ENCODE measurements around the gene PTPN6. TPM values are rescaled to one million over a fixed set of nuclear protein-coding genes. Genes with fewer than 3 reads are reported as not detected.

The PTPN6 gene
- polyA plus RNA-seq, 1 donor = 21.9 TPM

- DNase-seq = no peak
Observed at GRCh38 chr12:6965714-6966113, 14.6 kb downstream of the PTPN6 start.

- DNase-seq = no peak
Observed at GRCh38 chr12:6966351-6966750, 15.2 kb downstream of the PTPN6 start.

GRCh38 chr12:6967651-6968100, 16.5 kb downstream of the PTPN6 start:
- no peak for DNase-seq

- no peak for DNase-seq
Observed at GRCh38 chr12:6968426-6968825, 17.3 kb downstream of the PTPN6 start.

GRCh38 chr12:6970096-6970527, 19.0 kb downstream of the PTPN6 start:
- no peak for DNase-seq

GRCh38 chr12:6974180-6974579, 23.0 kb downstream of the PTPN6 start:
- no peak for DNase-seq

GRCh38 chr12:6975297-6976032, 24.3 kb downstream of the PTPN6 start:
- no peak for DNase-seq

- no peak for DNase-seq
Observed at GRCh38 chr12:6977653-6978052, 26.5 kb downstream of the PTPN6 start.

- DNase-seq = no peak
Observed at GRCh38 chr12:6978188-6978587, 27.0 kb downstream of the PTPN6 start.

GRCh38 chr12:6978611-6979011, 27.5 kb downstream of the PTPN6 start:
- DNase-seq = no peak

GRCh38 chr12:6979021-6979420, 27.9 kb downstream of the PTPN6 start:
- DNase-seq = no peak

GRCh38 chr12:6979453-6979852, 28.3 kb downstream of the PTPN6 start:
- no peak for DNase-seq

- no peak for DNase-seq
Observed at GRCh38 chr12:6980075-6980474, 28.9 kb downstream of the PTPN6 start.

- DNase-seq = no peak
Observed at GRCh38 chr12:6980740-6981139, 29.6 kb downstream of the PTPN6 start.

GRCh38 chr12:6981152-6982052, 30.2 kb downstream of the PTPN6 start:
- no peak for DNase-seq

- no peak for DNase-seq
Observed at GRCh38 chr12:6982532-6982931, 31.4 kb downstream of the PTPN6 start.

- no peak for DNase-seq
Observed at GRCh38 chr12:6987956-6988553, 36.9 kb downstream of the PTPN6 start.

GRCh38 chr12:6996040-6996441, 44.9 kb downstream of the PTPN6 start:
- DNase-seq = no peak

- DNase-seq = no peak
Observed at GRCh38 chr12:6998715-6999451, 47.7 kb downstream of the PTPN6 start.

- DNase-seq = no peak
Observed at GRCh38 chr12:7001921-7002591, 50.9 kb downstream of the PTPN6 start.

- no peak for DNase-seq
Observed at GRCh38 chr12:7004287-7004803, 53.2 kb downstream of the PTPN6 start.

Data from left kidney (tissue), 2 donors.